GM12891 (cell line): ENCODE results near the gene GPC6.

ENCODE experiments used
- DNase-seq: peaks from one replicate; pipeline ENCODE4 v3.0.0; 2011; ENCODE audit warnings: low spot score; ENCODE audit not compliant: insufficient read length
- FAIRE-seq: peaks from 2 replicates; lab custom pipeline; 2011; peaks lifted over from hg19 to GRCh38; lab: Jason Lieb, UNC
- PAX5 ChIP-seq: IDR thresholded peaks from 2 replicates; pipeline ENCODE4 v1.6.1; 2011; ENCODE audit warnings: low read length, moderate library complexity, mild to moderate bottlenecking; ENCODE audit not compliant: insufficient read depth, severe bottlenecking
- POLR2A ChIP-seq: IDR thresholded peaks from 2 replicates; pipeline ENCODE4 v1.6.1; 2011; ENCODE audit warnings: low read depth, low read length, control low read depth
- POLR2AphosphoS5 ChIP-seq: IDR thresholded peaks from 2 replicates; pipeline ENCODE4 v1.6.1; 2011; ENCODE audit warnings: low read depth, low read length, control low read depth
- POU2F2 ChIP-seq: IDR thresholded peaks from 2 replicates; pipeline ENCODE4 v1.6.1; 2011; ENCODE audit warnings: low read depth, mild to moderate bottlenecking, control low read depth, low read length, moderate library complexity
- SPI1 ChIP-seq: IDR thresholded peaks from 2 replicates; pipeline ENCODE4 v1.6.1; 2011; ENCODE audit warnings: low read depth, low read length, control low read depth
- TAF1 ChIP-seq: IDR thresholded peaks from 2 replicates; pipeline ENCODE4 v1.6.1; 2011; ENCODE audit warnings: low read depth, low read length, control low read depth

GPC6 gene

DNA sequence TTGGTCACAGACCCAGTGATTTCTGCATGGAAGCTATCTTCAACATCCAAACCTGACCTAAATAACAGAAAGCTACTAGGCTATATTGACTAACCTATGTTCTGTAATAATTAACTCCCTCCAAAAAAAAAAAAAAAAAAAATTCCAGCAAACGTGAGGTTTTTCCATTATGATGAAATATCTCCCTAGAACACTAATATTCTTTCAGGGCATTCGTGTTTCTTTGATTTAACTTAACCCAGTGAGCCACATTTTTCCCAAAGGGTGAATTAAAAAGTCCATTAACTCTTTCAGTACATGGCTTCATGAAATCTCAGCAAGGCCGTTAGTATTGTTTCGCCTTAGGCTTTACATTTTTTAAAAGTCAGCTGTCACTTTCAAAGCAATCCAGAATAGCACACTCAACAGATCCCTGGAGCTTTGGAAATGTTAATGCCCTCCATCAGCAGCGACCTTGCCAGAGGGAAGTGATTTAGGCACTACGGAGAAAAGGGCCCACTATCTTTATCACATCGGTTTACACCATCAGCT is 1077.1 kb downstream of the GPC6 start:
- FAIRE-seq (no peak), DNase-seq (no peak)
- TF ChIP-seq PAX5 (no peak), TAF1 (no peak), POLR2A (no peak), POU2F2 (no peak), SPI1 (no peak), POLR2AphosphoS5 (no peak)

DNA sequence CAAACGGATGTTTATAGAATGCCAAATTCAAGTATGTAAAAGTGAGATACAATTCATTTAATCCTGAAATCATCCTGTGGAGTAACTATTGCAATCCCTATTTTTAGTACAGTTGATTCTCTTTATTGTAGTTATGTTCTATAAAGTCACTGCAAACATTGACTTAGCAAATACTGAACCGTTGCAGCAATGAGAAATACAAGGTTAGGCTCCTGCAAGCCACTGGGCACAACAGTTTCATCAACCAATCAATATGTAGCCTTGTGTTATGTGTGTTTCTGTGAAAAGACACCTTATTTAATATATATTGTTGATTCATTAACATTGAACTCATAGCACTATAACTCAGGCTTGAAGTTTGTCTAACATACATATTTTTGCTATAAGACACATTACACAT is 1078.4 kb downstream of the GPC6 start:
- TF ChIP-seq POU2F2, result no peak
- no peak for TF ChIP-seq TAF1
- TF ChIP-seq POLR2A, result no peak
- TF ChIP-seq SPI1, result no peak
- TF ChIP-seq PAX5, result no peak
- TF ChIP-seq POLR2AphosphoS5, result no peak
- no peak for DNase-seq
- no peak for FAIRE-seq

DNA sequence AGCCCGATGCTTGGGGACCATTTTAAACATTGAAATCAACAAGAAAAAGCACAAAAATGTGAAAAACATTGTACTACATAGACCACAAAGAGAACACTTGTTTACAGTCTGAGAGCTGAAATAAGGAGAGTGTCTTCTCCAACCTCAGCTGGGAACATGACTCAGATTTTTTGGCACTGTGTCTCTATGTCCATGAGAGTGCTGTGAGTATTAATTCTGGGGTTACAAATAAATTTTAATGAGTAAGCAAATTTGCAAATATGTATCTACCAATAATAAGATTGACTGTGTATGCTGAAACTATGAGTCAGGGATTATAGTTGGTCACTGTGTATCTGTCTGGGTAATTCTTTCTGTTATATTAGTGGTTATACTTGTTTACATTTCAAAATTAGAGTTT is 1078.9 kb downstream of the GPC6 start:
- no peak for TF ChIP-seq TAF1
- TF ChIP-seq PAX5, result no peak
- no peak for TF ChIP-seq SPI1
- no peak for TF ChIP-seq POLR2A
- TF ChIP-seq POLR2AphosphoS5, result no peak
- TF ChIP-seq POU2F2, result no peak
- DNase-seq (no peak), FAIRE-seq (no peak)

DNA sequence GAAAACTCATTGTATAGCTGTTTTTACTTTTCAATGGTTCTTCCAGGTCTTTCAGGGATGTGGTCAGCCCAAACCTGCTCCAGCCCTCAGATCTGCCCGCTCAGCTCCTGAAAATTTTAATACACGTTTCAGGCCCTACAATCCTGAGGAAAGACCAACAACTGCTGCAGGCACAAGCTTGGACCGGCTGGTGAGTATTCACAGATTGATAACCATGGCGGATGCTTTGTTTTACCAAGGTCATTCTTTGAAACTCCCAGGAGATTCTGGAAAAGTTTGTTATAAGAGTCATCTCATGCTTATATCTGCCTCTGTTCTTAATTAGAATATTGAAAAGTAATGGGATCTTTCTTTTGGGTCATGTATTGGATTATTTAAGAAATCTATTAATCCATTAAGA is 1079.3 kb downstream of the GPC6 start:
- FAIRE-seq (no peak), DNase-seq (no peak)

DNA sequence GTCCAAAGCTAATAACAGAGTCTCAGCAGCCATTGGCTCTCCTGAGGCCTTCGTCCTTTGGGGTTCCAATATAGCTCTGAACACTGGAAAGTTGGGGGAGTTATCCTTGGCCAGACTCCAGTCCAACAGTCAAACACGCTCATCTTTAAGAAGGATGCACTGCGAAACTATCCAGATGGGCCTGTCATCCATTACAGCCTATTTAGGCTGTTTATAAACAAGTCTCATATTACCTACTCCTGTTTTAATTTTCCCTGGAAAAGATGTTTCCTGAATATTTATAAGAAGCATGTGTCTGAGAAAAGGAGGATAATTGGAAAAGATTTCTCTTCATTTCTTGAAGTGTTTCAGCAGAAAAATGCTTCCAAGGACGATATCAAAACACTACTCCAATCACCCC is 1082.2 kb downstream of the GPC6 start:
- DNase-seq (no peak), FAIRE-seq (no peak)
- TF ChIP-seq POU2F2 (no peak), TAF1 (no peak), SPI1 (no peak), POLR2A (no peak), POLR2AphosphoS5 (no peak), PAX5 (no peak)

More for the DNA sequence above, 1079.3 kb downstream of the GPC6 start:
- no peak for TF ChIP-seq SPI1

DNA sequence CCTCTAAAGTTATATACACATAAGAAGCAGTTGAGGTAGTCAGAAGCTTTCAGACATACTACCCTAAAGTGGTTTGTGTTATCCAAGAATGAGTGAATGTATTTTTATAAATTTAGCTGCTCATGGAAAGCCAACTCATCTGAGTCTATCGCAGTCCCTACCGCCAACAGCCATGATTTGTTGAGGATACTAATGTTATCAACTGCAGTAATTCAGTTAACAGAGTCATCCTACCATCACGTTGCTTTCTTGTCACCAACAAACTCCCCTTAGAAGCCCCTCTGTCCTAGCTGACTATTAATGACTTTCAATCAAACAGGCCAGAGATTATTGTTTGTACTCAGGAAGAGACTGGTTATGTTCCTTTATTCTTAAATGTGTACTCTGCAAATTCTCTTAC is 1083.0 kb downstream of the GPC6 start:
- no peak for DNase-seq
- no peak for FAIRE-seq
- TF ChIP-seq POU2F2 (no peak), SPI1 (no peak), POLR2A (no peak), TAF1 (no peak), POLR2AphosphoS5 (no peak), PAX5 (no peak)

DNA sequence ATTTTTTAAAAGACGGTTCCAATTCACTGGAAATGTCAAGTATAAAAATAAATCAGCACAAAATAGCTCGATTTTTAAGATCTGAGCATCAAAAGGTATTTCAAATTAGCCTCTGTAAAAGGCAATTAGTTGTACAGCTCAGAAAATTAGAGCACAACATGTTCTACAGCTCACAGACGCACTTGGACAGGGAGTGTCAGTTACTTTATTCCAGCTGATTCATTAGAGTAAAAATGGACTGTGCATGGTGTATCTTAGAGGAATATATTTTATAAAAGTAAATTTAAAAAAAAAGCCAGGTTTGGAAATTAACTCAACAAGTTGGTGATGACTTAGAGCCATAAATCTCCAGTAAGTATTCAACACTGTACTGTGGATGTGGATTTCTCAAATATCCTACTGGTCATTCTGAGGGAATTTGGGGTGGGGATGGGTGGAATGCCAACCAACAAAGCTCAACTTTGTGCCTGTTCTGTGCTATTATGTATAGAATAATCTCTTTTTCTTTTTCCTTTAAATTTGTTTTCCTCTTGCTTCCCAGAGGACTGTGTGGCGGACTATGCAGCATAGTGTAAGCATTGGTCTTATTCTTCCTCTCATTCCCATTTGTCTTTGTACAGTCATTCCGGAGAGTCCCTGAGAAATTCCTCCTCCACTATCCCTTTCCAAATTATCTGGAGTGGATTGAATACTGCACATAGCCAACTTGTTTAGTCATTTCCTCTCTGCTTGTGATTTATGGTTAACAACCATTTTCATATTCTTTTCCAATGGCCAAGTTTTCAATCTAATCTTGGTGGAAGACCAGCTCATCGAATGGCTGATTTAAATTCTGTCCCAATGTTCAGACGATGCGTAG is 1083.6 kb downstream of the GPC6 start:
- no peak for FAIRE-seq
- no peak for DNase-seq
- TF ChIP-seq POLR2A, result no peak
- TF ChIP-seq PAX5, result no peak
- no peak for TF ChIP-seq POLR2AphosphoS5
- TF ChIP-seq TAF1, result no peak
- no peak for TF ChIP-seq POU2F2
- TF ChIP-seq SPI1, result no peak

DNA sequence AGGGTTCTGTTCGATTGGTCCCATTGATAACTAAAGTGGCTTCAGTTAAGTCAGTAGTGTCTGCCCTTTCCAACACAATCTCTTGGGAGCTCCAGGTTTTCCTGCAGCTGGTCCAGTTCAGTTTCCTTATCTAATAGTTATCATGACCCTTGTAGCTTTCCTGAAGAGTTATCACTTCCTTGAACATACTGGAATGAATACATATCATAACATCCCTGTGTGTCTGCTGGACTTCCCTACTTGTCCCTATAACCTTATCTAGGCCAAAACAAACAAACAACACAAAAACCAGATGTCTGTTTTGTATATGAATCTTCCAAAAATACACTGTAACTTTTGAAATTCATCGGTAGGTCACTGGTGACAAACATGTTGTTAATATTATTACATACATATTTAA is 1085.3 kb downstream of the GPC6 start:
- DNase-seq, result no peak
- FAIRE-seq, result no peak
- TF ChIP-seq POU2F2, result no peak
- no peak for TF ChIP-seq PAX5
- TF ChIP-seq SPI1, result no peak
- TF ChIP-seq TAF1, result no peak
- no peak for TF ChIP-seq POLR2A
- TF ChIP-seq POLR2AphosphoS5, result no peak

DNA sequence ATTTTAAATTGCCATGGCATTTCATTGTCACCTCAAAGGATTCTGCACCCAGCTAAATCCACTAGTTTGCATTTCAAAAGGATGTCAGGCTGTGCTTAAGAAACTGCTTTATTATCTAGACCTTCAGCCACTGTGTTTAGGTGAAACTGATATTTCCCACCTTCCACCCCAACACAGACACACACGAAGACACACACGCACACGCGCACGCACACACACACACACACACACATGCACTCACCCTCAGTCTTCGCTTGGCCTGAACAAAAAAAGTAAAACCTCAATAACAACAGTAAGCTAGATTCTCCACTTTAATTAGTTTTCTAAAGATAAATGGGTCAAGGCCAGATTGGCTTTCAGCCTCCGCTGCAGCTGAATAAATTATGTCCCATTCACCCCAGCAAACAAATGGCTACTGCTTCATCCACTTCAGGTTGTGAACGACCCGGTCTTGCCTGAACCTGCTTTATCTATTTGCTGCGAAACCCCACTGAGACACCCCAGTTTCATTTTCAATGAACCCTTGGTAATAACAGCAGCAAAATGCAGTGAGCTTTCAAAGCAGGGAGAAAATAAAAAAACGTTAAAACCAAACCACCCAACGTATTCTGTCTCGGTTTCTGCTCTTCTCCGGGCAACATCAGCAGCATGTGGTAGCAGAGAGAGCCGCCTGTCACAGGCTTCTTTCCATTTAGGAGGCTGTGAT is 1086.1 kb downstream of the GPC6 start:
- TF ChIP-seq POU2F2 (no peak), POLR2A (no peak), SPI1 (no peak), PAX5 (no peak), POLR2AphosphoS5 (no peak), TAF1 (no peak)
- no peak for DNase-seq
- no peak for FAIRE-seq

DNA sequence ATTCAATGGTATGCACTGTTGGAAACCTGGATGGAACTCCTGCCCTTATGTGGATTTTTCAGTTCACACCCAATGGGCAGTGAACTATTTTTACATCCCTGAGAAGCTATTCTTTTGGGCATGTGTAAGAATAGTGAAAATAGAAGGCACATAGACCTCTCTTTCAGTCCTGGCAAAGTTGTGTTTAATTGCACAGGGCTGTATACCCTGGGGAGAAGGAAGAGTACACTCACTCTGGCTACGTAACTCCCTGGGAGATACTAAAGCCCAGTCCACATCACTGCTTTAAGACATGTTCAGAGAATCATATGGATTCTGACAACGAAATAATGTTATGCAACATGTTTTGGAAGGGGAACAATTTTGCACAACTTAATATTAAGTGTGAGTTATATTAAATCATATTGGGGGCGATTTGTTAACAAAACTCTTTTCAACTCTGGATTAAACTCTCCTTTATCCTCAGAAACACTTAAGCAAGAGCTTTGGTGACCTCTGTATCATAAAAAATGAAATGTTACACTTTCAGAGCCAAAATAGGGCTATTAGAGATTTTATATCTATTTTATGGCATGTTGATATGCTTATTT is 1086.8 kb downstream of the GPC6 start:
- FAIRE-seq (no peak), DNase-seq (no peak)
- no peak for TF ChIP-seq TAF1
- TF ChIP-seq SPI1, result no peak
- no peak for TF ChIP-seq POLR2AphosphoS5
- TF ChIP-seq POU2F2, result no peak
- TF ChIP-seq PAX5, result no peak
- no peak for TF ChIP-seq POLR2A
